ENCODE data around the gene PSIP1.

DNA sequence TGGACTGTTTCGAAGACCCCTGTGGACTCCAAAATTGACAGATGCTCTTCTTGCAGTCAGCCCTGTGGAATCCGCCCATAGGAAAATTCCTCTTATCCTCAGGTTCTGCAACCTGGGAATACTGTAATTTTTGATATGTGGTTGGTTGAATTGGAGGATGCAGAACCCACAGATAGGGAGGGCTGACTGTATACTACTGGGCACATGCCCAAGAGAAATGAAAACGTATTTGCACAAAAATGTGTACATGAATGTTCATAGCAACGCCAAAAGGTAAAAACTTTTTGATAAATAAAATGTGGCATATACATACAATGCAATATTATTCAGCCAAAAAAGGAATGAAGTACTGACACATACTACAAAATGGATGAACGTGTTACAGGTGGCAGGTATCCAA is 90.0 kb downstream of the PSIP1 start:
- TF ChIP-seq EP300 (IDR thresholded peaks at IDR 0.05): no peak
- no peak for TF ChIP-seq POLR2AphosphoS5 (IDR thresholded peaks at IDR 0.05)
- no peak for TF ChIP-seq CTCF (IDR thresholded peaks at IDR 0.05)
- TF ChIP-seq POLR2A (IDR thresholded peaks at IDR 0.05): no peak
